SJCRH30 (cell line): ENCODE data around the gene ENOSF1. TPM values are rescaled to one million over a fixed set of nuclear protein-coding genes. Genes with fewer than 3 reads are reported as not detected.
A peak's percentile ranks its signal among the peaks of the same experiment; 100 is the strongest.
"Not testable (repeated sequence)": the region's sequence is repeated elsewhere in the genome, so short reads cannot be mapped to it uniquely, and the experiment has no call there.

Experiments
- DNase-seq, 2 experiments: peaks; one replicate each; pipeline ENCODE4 v3.0.0-alpha.2; 2015 to 2020
- H3K27ac ChIP-seq: fragments of 250-450 bp; sonication (Bioruptor Pico); 2 replicates; pipeline ENCODE4 v1.5.1; 2020; ENCODE audit warnings: mild to moderate bottlenecking, moderate library complexity
- H3K27me3 ChIP-seq: fragments of 250-450 bp; sonication (Bioruptor Pico); 2 replicates; pipeline ENCODE4 v1.5.1; 2020; ENCODE audit warnings: mild to moderate bottlenecking, moderate library complexity
- H3K36me3 ChIP-seq: fragments of 250-450 bp; sonication (Bioruptor Pico); 2 replicates; pipeline ENCODE4 v1.5.1; 2020; ENCODE audit warnings: mild to moderate bottlenecking, moderate library complexity
- H3K4me1 ChIP-seq: fragments of 250-450 bp; sonication (Bioruptor Pico); 2 replicates; pipeline ENCODE4 v1.5.1; 2020; ENCODE audit warnings: mild to moderate bottlenecking, moderate library complexity
- H3K4me3 ChIP-seq: fragments of 250-450 bp; sonication (Bioruptor Pico); 2 replicates; pipeline ENCODE4 v1.5.1; 2020; ENCODE audit warnings: mild to moderate bottlenecking, moderate library complexity
- H3K9me3 ChIP-seq: fragments of 250-450 bp; sonication (Bioruptor Pico); replicated peaks from 2 replicates; pipeline ENCODE4 v1.5.1; 2020; ENCODE audit warnings: mild to moderate bottlenecking, moderate library complexity
- total RNA-seq: library from RNA; depleted of rRNA; stranded (reverse); fragments of >200 nt; shearing (Covaris generic); gene quantifications from 2 replicates; pipeline ENCODE4 v1.2.3, GENCODE V29; 2014

Gene ENOSF1
- total RNA-seq, 1 experiment from 2014 or later: 9.5 TPM

DNA sequence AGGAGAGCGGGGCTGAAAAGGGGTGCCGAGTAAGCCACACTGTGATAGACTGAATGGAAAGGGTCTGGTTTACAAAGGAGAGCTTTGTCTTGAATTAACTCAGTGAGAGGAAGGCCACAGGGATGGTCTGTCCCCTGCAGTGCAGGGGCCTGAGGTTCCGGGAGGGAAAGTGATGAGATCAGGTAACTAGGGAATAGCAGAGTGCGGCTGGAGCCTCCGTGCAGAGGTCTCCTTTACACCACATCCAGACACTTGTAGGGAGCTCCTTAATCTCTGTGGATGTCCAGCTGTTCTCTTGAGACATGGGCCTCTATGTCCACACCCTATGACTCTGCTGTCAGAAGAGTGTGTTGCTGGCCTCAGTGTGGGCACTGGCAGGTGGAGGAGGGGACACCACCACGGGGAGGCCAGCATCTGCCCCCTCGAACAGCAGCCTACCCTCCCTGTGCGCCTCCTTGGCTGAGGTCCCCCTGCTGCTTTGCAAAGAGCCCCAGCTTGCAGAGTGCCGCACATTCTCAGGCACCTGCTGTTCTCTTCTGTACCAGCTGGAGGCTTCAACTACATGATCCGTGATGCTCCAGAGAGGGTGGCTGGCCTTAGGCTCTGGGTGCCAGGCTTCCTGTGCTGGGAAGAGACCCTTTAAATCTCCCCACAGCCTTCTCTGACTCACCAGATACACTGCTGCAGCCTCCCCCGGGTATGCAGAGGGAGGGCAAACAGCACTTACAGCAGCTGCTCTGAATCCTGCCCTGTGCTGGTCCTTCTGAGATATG is 25.9 kb downstream of the ENOSF1 start:
- H3K27me3 ChIP-seq: no peaks in the 10 kb centered on the region
- H3K4me1 ChIP-seq: no peaks in the 10 kb centered on the region
- H3K4me3 ChIP-seq: no peak overlapping the region
- H3K36me3 ChIP-seq: no peaks in the 10 kb centered on the region
- DNase-seq: peak; percentile 34 to 43
- H3K9me3 ChIP-seq: no peaks in the 10 kb centered on the region
- no peak overlapping the region for H3K27ac ChIP-seq

GRCh38 chr18:685438-685837 is 27.0 kb downstream of the ENOSF1 start:
- H3K36me3 ChIP-seq: no peaks in the 10 kb centered on the region
- no peaks in the 10 kb centered on the region for H3K4me1 ChIP-seq
- DNase-seq: no peak
- no peaks in the 10 kb centered on the region for H3K9me3 ChIP-seq
- H3K27ac ChIP-seq: no peak overlapping the region
- H3K27me3 ChIP-seq: no peaks in the 10 kb centered on the region
- H3K4me3 ChIP-seq: no peak overlapping the region

DNA sequence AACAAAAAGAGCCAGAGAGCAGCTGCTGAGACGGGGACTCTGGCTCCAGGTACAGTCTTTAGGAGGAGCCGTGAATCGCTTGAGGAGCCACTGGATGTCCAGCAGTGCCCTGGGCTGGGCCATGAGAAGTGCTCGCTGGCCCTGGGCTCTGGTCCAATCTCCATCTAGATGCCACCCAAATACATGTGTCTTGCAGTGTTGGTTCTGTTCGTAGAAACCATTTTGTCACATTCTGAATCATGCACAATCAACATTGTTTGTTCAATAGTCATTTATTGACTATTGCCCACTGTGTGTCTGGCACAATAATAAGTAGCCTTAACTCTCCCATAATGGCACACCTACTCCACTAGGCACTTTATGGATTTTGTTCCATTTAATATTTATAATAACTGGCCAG is 28.9 kb downstream of the ENOSF1 start:
- no peaks in the 10 kb centered on the region for H3K27me3 ChIP-seq
- H3K27ac ChIP-seq: no peak overlapping the region
- no peaks in the 10 kb centered on the region for H3K36me3 ChIP-seq
- no peak overlapping the region for H3K4me3 ChIP-seq
- no peaks in the 10 kb centered on the region for H3K9me3 ChIP-seq
- DNase-seq: no peak
- no peaks in the 10 kb centered on the region for H3K4me1 ChIP-seq

GRCh38 chr18:682833-683232 is 29.6 kb downstream of the ENOSF1 start:
- no peak overlapping the region for H3K27ac ChIP-seq
- no peaks in the 10 kb centered on the region for H3K36me3 ChIP-seq
- no peak overlapping the region for H3K4me3 ChIP-seq
- no peaks in the 10 kb centered on the region for H3K9me3 ChIP-seq
- no peak for DNase-seq
- H3K4me1 ChIP-seq: no peaks in the 10 kb centered on the region
- H3K27me3 ChIP-seq: no peaks in the 10 kb centered on the region

GRCh38 chr18:682416-682815 is 30.0 kb downstream of the ENOSF1 start:
- not testable (repeated sequence) for DNase-seq

GRCh38 chr18:681985-682384 is 30.4 kb downstream of the ENOSF1 start:
- no peaks in the 10 kb centered on the region for H3K27me3 ChIP-seq
- no peak overlapping the region for H3K4me3 ChIP-seq
- no peak for DNase-seq
- no peak overlapping the region for H3K27ac ChIP-seq
- no peaks in the 10 kb centered on the region for H3K9me3 ChIP-seq
- 0 out of 2 replicates have a peak, but pooled peaks cover 2% of the 10 kb centered on the region for H3K36me3 ChIP-seq
- no peaks in the 10 kb centered on the region for H3K4me1 ChIP-seq

More at GRCh38 chr18:682416-682815, 30.0 kb downstream of the ENOSF1 start:
- H3K27ac ChIP-seq, H3K27me3 ChIP-seq, H3K9me3 ChIP-seq, H3K4me1 ChIP-seq, H3K36me3 ChIP-seq, H3K4me3 ChIP-seq: not testable (repeated sequence)

DNA sequence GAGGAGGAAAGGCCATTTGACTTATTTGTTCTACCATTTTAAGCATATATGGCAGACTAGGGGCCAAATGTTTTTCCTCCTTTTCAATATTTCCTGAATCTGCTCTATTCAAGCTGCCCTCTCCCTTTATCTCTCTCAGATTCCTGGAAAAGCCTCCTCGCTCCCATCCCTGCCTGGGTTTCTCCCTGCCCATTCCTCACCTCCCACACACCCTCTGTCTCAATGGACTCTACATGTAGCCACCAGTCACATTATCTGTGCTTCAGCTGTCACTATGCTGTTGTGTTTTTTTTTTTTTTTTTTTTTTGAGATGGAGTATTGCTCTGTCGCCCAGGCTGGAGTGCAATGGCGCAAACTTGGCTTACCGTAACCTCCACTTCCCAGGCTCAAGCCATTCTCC is 32.0 kb downstream of the ENOSF1 start:
- H3K4me3 ChIP-seq: no peak overlapping the region
- no peak overlapping the region for H3K27ac ChIP-seq
- no peaks in the 10 kb centered on the region for H3K27me3 ChIP-seq
- H3K4me1 ChIP-seq: no peaks in the 10 kb centered on the region
- DNase-seq: no peak
- H3K9me3 ChIP-seq: no peaks in the 10 kb centered on the region
- peaks cover 3% of the 10 kb centered on the region; the same call in 1 of the 2 replicates for H3K36me3 ChIP-seq

GRCh38 chr18:679516-679915 is 32.9 kb downstream of the ENOSF1 start:
- Histone ChIP-seq H3K9me3 (no peaks in the 10 kb centered on the region), H3K27me3 (0 out of 2 replicates have a peak, but pooled peaks cover 5% of the 10 kb centered on the region), H3K27ac (no peak overlapping the region), H3K4me1 (no peaks in the 10 kb centered on the region), H3K4me3 (no peak overlapping the region), H3K36me3 (peaks cover 11% of the 10 kb centered on the region; the same call in 1 of the 2 replicates)
- DNase-seq: no peak

DNA sequence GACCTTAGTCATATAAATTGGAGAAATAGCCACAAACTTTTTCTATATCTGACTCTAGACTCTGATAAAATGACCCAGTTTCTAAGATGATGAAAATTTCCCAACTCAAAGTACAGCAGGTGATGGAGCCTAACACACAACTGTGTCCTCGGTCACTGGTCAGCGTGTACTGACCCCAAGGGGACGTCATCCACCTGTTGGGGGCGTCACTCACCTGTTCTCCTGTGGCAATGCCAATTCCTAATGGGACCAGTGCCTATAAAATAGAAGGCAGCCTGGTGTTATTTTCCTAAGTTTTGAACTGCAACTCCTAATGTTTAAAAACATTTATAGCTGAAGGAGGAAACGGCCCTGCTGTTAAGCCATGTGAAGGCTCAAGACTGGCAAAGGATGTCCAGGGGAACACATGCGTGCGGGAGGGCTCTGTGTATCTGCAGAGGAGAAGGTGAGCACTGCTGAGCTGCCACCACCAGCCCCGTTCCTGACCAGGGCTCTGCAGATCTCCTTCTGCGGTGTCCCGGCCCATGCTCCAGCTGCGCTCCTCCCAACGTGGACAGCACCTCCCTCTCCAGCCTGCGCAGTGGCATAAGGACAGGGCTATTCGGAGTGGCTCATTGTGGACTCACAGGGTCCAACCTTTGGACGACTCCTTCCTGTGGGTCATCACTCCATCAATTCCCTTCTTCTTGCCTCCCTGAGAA is 33.8 kb downstream of the ENOSF1 start:
- Histone ChIP-seq H3K9me3 (no peaks in the 10 kb centered on the region), H3K36me3 (peaks cover 19% of the 10 kb centered on the region), H3K27me3 (peaks cover 5% of the 10 kb centered on the region; the same call in 1 of the 2 replicates), H3K27ac (no peak overlapping the region), H3K4me1 (no peaks in the 10 kb centered on the region), H3K4me3 (no peak overlapping the region)
- DNase-seq: no peak

- H3K27ac ChIP-seq: no peak overlapping the region
- H3K27me3 ChIP-seq: peaks cover 5% of the 10 kb centered on the region; the same call in 1 of the 2 replicates
- H3K36me3 ChIP-seq: peaks cover 24% of the 10 kb centered on the region
- H3K4me3 ChIP-seq: no peak overlapping the region
- no peaks in the 10 kb centered on the region for H3K4me1 ChIP-seq
- H3K9me3 ChIP-seq: no peaks in the 10 kb centered on the region
- DNase-seq: no peak
Measured at GRCh38 chr18:677951-678381, 34.5 kb downstream of the ENOSF1 start.

- Histone ChIP-seq H3K27ac (no peak overlapping the region), H3K27me3 (peaks cover 5% of the 10 kb centered on the region; the same call in 1 of the 2 replicates), H3K4me3 (no peak overlapping the region), H3K9me3 (no peaks in the 10 kb centered on the region), H3K36me3 (peaks cover 27% of the 10 kb centered on the region), H3K4me1 (no peaks in the 10 kb centered on the region)
- no peak for DNase-seq
Measured at GRCh38 chr18:677145-677544, 35.3 kb downstream of the ENOSF1 start.

GRCh38 chr18:676736-677135 is 35.7 kb downstream of the ENOSF1 start:
- no peak overlapping the region for H3K27ac ChIP-seq
- DNase-seq: no peak
- peaks cover 29% of the 10 kb centered on the region for H3K36me3 ChIP-seq

GRCh38 chr18:676069-676468 is 36.4 kb downstream of the ENOSF1 start:
- Histone ChIP-seq H3K4me3 (no peak overlapping the region), H3K27ac (no peak overlapping the region), H3K36me3 (peaks cover 34% of the 10 kb centered on the region), H3K27me3 (peaks cover 5% of the 10 kb centered on the region; the same call in 1 of the 2 replicates), H3K9me3 (no peaks in the 10 kb centered on the region), H3K4me1 (no peaks in the 10 kb centered on the region)
- no peak for DNase-seq

More at GRCh38 chr18:676736-677135, 35.7 kb downstream of the ENOSF1 start:
- H3K4me1 ChIP-seq: no peaks in the 10 kb centered on the region
- H3K27me3 ChIP-seq: peaks cover 5% of the 10 kb centered on the region; the same call in 1 of the 2 replicates
- no peak overlapping the region for H3K4me3 ChIP-seq
- H3K9me3 ChIP-seq: no peaks in the 10 kb centered on the region

DNA sequence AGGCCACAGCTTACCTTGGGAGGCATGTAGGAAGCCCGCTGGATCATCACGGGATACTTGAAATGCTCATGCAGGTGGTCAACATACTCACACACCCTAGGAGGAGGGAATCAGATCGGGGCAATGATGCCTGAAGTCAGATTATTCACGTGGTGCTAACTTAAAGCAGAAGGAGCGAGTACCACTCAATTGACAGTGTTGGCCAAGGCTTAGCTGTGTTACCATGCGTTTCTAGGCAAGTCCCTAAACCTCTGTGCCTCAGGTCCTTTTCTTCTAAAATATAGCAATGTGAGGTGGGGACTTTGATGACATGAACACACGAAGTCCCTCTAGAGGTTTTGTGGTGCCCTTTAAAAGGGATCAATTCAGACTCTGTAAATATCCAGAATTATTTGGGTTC is 37.1 kb downstream of the ENOSF1 start:
- no peak for DNase-seq

DNA sequence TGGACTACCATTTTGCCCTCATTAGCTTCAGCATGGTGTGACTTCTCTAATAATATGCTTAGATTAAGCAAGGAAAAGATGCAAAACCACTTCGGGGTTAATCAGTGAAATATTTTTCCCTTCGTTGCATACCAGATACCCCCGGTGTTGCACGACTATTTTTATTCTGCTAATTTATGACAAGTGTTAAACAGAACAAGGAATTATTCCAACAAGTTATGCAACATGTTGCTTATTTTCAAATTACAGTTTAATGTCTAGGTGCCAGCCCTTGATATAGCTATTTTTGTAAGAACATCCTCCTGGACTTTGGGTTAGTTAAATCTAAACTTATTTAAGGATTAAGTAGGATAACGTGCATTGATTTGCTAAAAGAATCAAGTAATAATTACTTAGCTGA is 38.7 kb downstream of the ENOSF1 start:
- no peak for DNase-seq
- Histone ChIP-seq H3K36me3 (peaks cover 49% of the 10 kb centered on the region), H3K27ac (no peak overlapping the region), H3K4me3 (no peak overlapping the region), H3K9me3 (no peaks in the 10 kb centered on the region), H3K27me3 (peaks cover 5% of the 10 kb centered on the region; the same call in 1 of the 2 replicates), H3K4me1 (no peaks in the 10 kb centered on the region)

More for the DNA sequence above, 37.1 kb downstream of the ENOSF1 start:
- Histone ChIP-seq H3K9me3 (no peaks in the 10 kb centered on the region), H3K36me3 (peaks cover 41% of the 10 kb centered on the region), H3K27ac (no peak overlapping the region), H3K4me3 (no peak overlapping the region), H3K27me3 (peaks cover 5% of the 10 kb centered on the region; the same call in 1 of the 2 replicates), H3K4me1 (no peaks in the 10 kb centered on the region)
